Measurements from ENCODE around the gene LYPD5. TPM values are rescaled to one million over a fixed set of nuclear protein-coding genes. Genes with fewer than 3 reads are reported as not detected.
"Not testable (repeated sequence)": the region's sequence is repeated elsewhere in the genome, so short reads cannot be mapped to it uniquely, and the experiment has no call there.

LYPD5 gene
- total RNA-seq, 1 experiment from 2014 or later, result 2.9 TPM

- no peaks in the 10 kb centered on the region for H3K79me2 ChIP-seq (ENCODE audit: low read depth)
- H3K27me3 ChIP-seq (ENCODE audit: insufficient read depth, low read depth), result no peaks in the 10 kb centered on the region
- intact Hi-C loops (cut with micrococcal nuclease; ENCODE audit: unreplicated experiment), result no loop called here
- H3K9me2 ChIP-seq (ENCODE audit: insufficient read depth), result no peaks in the 10 kb centered on the region
- H3K4me2 ChIP-seq, result no peak overlapping the region
- TF ChIP-seq CTCF (conservative IDR thresholded peaks at IDR 0.05), result no peak
- TF ChIP-seq EZH2 (IDR thresholded peaks at IDR 0.05; ENCODE audit: low read depth), result no peak
- H3F3A ChIP-seq (ENCODE audit: insufficient read depth, low read depth), result peaks cover 6% of the 10 kb centered on the region; the same call in 1 of the 2 replicates
- POLR2A ChIA-PET (ENCODE audit: unreplicated experiment), result no interaction called here
- CTCF ChIA-PET, result no interaction called here
- BruUV-seq (replicated peaks), result no TSS peak
- H3K9me3 ChIP-seq (ENCODE audit: insufficient read depth, low read depth), result peaks cover 4% of the 10 kb centered on the region; the same call in 1 of the 2 replicates
- H2AFZ ChIP-seq, result no peak overlapping the region
- no peaks in the 10 kb centered on the region for H3K36me3 ChIP-seq (ENCODE audit: low read depth)
- no peaks in the 10 kb centered on the region for H3K4me1 ChIP-seq (replicated peaks; ENCODE audit: insufficient read depth)
- H3K27ac ChIP-seq, result no peak overlapping the region
- DNase-seq, result no peak
- no peak overlapping the region for H3K4me3 ChIP-seq
- H4K20me1 ChIP-seq (ENCODE audit: insufficient read depth), result no peaks in the 10 kb centered on the region
Observed at GRCh38 chr19:43820098-43820883, 18.0 kb upstream of the LYPD5 start.

GRCh38 chr19:43818500-43818899 lies 16.3 kb upstream of the LYPD5 start:
- peaks cover 9% of the 10 kb centered on the region; the same call in 1 of the 2 replicates for H3F3A ChIP-seq (ENCODE audit: insufficient read depth, low read depth)
- H3K4me3 ChIP-seq, result no peak overlapping the region
- no peaks in the 10 kb centered on the region for H4K20me1 ChIP-seq (ENCODE audit: insufficient read depth)
- no peak overlapping the region for H3K4me2 ChIP-seq
- no TSS peak for BruUV-seq (replicated peaks)
- H3K79me2 ChIP-seq (ENCODE audit: low read depth), result no peaks in the 10 kb centered on the region
- H3K9me2 ChIP-seq (ENCODE audit: insufficient read depth), result no peaks in the 10 kb centered on the region
- no peaks in the 10 kb centered on the region for H3K36me3 ChIP-seq (ENCODE audit: low read depth)
- no peak overlapping the region for H2AFZ ChIP-seq
- no peaks in the 10 kb centered on the region for H3K27me3 ChIP-seq (ENCODE audit: insufficient read depth, low read depth)
- ChIA-PET POLR2A (ENCODE audit: unreplicated experiment) (no interaction called here), CTCF (no interaction called here)
- DNase-seq, result no peak
- no peak overlapping the region for H3K27ac ChIP-seq
- intact Hi-C loops (cut with micrococcal nuclease; ENCODE audit: unreplicated experiment), result no loop called here
- peaks cover 7% of the 10 kb centered on the region for H3K4me1 ChIP-seq (replicated peaks; ENCODE audit: insufficient read depth)
- no peak for TF ChIP-seq CTCF (conservative IDR thresholded peaks at IDR 0.05)
- no peak for TF ChIP-seq EZH2 (IDR thresholded peaks at IDR 0.05; ENCODE audit: low read depth)
- 0 out of 2 replicates have a peak, but pooled peaks cover 4% of the 10 kb centered on the region for H3K9me3 ChIP-seq (ENCODE audit: insufficient read depth, low read depth)

- CTCF ChIA-PET; POLR2A ChIA-PET (ENCODE audit: unreplicated experiment); intact Hi-C loops (cut with micrococcal nuclease; ENCODE audit: unreplicated experiment): not testable (repeated sequence)
Observed at GRCh38 chr19:43817454-43817853, 15.2 kb upstream of the LYPD5 start.

More at GRCh38 chr19:43817454-43817853, 15.2 kb upstream of the LYPD5 start:
- H4K20me1 ChIP-seq (ENCODE audit: insufficient read depth); H3K79me2 ChIP-seq (ENCODE audit: low read depth); H3K4me1 ChIP-seq (replicated peaks; ENCODE audit: insufficient read depth); H3K36me3 ChIP-seq (ENCODE audit: low read depth); BruUV-seq (replicated peaks); DNase-seq; H3K27ac ChIP-seq; H3K4me3 ChIP-seq; H3F3A ChIP-seq (ENCODE audit: insufficient read depth, low read depth); H3K9me3 ChIP-seq (ENCODE audit: insufficient read depth, low read depth); H3K9me2 ChIP-seq (ENCODE audit: insufficient read depth); H3K27me3 ChIP-seq (ENCODE audit: insufficient read depth, low read depth); H2AFZ ChIP-seq; H3K4me2 ChIP-seq: not testable (repeated sequence)
